GDM1 (cell line): Measurements from ENCODE around the gene KLF16.

Experiments used
- DNase-seq: peaks from one replicate; lab custom pipeline; 2025; lab: John Stamatoyannopoulos, UW

Gene KLF16

GRCh38 chr19:1840541-1841115, 22.8 kb downstream of the KLF16 start:
- DNase-seq = no peak

GRCh38 chr19:1839658-1840540, 23.5 kb downstream of the KLF16 start:
- DNase-seq = no peak

GRCh38 chr19:1837625-1838105, 25.7 kb downstream of the KLF16 start:
- DNase-seq = no peak

- DNase-seq = no peak
These were observed 26.2 kb downstream of the KLF16 start for GRCh38 chr19:1837222-1837565.

GRCh38 chr19:1836458-1837221, 26.7 kb downstream of the KLF16 start:
- no peak for DNase-seq

- DNase-seq = no peak
These were observed 29.8 kb downstream of the KLF16 start for GRCh38 chr19:1833540-1833939.

- DNase-seq = no peak
These were observed 31.2 kb downstream of the KLF16 start for GRCh38 chr19:1832046-1832663.

GRCh38 chr19:1830978-1831377, 32.4 kb downstream of the KLF16 start:
- no peak for DNase-seq

- DNase-seq = no peak
These were observed 32.8 kb downstream of the KLF16 start for GRCh38 chr19:1830568-1830967.

GRCh38 chr19:1829958-1830357, 33.4 kb downstream of the KLF16 start:
- DNase-seq = no peak

GRCh38 chr19:1828279-1829238, 34.8 kb downstream of the KLF16 start:
- no peak for DNase-seq

GRCh38 chr19:1827566-1828278, 35.7 kb downstream of the KLF16 start:
- DNase-seq = no peak

GRCh38 chr19:1826557-1827521, 36.5 kb downstream of the KLF16 start:
- no peak for DNase-seq

- DNase-seq = peak; percentile 39
These were observed 37.3 kb downstream of the KLF16 start for GRCh38 chr19:1825909-1826556.

GRCh38 chr19:1824252-1824622, 39.1 kb downstream of the KLF16 start:
- no peak for DNase-seq

GRCh38 chr19:1823539-1824251, 39.7 kb downstream of the KLF16 start:
- DNase-seq = no peak

GRCh38 chr19:1823020-1823419, 40.4 kb downstream of the KLF16 start:
- no peak for DNase-seq

- no peak for DNase-seq
These were observed 41.2 kb downstream of the KLF16 start for GRCh38 chr19:1822210-1822609.
